IMR-90 (cell line): Measurements from ENCODE around the gene NPBWR2.

Experiments
- POLR2A ChIP-seq: IDR thresholded peaks from 2 replicates; pipeline ENCODE4 v1.6.1; 2012; ENCODE audit warnings: mild to moderate bottlenecking, low read depth, low read length
- TF ChIP-seq, protein P1 (sequence below): conservative IDR thresholded peaks from 2 replicates; pipeline ENCODE4 v1.5.1; 2012; ENCODE audit warnings: mild to moderate bottlenecking, low read depth, low read length, improper control_type of control experiment
- TF ChIP-seq, protein P2 (sequence below): fragments of 150-350 bp; IDR thresholded peaks from 2 replicates; pipeline ENCODE4 v1.6.1; 2017; ENCODE audit warnings: mild to moderate bottlenecking, antibody characterized with exemption, low read length, low read depth

DNA sequence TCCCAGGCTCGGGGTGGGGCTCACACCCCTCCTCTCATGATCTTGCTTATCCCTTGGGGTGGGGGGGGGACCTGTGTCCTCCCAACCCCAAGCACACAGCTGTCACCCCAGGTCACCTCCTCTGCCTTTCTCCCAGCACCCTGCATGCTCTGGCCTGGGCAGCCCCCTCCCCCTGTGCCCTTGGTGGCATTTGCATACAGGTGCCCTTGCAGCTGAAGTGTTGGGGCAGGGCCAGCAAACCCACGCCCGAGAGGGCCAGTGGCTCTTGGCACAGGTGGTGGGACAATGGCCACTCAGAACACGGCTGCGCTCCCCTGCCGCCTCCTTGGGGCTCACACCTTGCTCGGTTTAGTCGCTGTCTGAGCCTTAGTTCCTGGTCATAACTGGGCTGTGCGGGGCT lies 45.5 kb upstream of the NPBWR2 start:
- no peak for TF ChIP-seq POLR2A
- TF ChIP-seq, protein P1, sequence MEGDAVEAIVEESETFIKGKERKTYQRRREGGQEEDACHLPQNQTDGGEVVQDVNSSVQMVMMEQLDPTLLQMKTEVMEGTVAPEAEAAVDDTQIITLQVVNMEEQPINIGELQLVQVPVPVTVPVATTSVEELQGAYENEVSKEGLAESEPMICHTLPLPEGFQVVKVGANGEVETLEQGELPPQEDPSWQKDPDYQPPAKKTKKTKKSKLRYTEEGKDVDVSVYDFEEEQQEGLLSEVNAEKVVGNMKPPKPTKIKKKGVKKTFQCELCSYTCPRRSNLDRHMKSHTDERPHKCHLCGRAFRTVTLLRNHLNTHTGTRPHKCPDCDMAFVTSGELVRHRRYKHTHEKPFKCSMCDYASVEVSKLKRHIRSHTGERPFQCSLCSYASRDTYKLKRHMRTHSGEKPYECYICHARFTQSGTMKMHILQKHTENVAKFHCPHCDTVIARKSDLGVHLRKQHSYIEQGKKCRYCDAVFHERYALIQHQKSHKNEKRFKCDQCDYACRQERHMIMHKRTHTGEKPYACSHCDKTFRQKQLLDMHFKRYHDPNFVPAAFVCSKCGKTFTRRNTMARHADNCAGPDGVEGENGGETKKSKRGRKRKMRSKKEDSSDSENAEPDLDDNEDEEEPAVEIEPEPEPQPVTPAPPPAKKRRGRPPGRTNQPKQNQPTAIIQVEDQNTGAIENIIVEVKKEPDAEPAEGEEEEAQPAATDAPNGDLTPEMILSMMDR = no peak
- TF ChIP-seq, protein P2, sequence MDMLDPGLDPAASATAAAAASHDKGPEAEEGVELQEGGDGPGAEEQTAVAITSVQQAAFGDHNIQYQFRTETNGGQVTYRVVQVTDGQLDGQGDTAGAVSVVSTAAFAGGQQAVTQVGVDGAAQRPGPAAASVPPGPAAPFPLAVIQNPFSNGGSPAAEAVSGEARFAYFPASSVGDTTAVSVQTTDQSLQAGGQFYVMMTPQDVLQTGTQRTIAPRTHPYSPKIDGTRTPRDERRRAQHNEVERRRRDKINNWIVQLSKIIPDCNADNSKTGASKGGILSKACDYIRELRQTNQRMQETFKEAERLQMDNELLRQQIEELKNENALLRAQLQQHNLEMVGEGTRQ = no peak
